ENCODE results near the gene AGO1. TPM values are rescaled to one million over a fixed set of nuclear protein-coding genes. Genes with fewer than 3 reads are reported as not detected.

The AGO1 gene
- total and polyA plus RNA-seq, 2 of the 13 experiments (the other 11 are each of a cell fraction or from before 2014, with no cell fraction given), result 9.2 to 18.6 TPM

DNA sequence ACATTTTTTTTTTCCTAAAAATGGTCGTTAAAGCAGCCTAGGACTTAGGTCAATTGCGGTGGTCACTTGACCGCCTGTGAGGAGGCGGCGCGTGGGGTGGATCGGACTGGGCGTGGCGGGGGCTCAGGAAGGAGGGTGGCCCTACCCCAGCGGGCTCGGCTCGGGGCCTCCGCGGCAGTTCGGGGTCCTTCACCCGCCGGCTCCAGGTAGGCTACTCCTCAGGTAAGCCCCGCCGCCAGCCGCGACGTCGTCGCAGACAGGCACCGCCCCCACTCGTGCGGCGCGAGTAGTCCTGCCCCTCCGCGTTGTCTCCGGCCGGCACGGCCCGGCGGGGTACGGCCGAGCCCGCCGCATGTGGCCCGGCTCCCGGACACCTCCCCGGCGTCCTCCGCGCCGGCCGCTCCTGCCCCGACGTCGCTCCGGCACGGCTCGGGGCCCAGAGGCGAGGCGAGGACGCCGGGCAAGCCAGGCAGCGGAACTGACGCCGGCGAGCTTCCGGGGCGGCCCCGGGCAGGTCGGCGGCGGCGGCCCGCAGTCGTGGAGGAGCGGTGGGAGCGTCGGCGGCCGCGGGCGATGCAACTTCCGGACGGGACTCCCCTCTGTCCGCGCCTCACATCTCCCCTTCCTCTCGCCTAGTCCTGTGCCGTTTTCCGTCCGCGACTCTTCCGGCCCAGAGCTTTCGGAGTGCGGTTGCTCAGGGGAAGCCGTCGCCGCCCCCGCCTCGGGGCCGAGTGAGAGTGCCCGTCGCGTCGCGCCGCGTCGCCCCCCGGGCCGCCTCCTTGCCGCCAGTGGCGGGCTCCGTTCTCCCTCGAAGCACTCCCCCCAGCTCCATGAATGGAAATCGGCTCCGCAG lies 47.8 kb downstream of the AGO1 start, which contains the start of gene AGO3 (continued):
- no peak for TF ChIP-seq ATRX (CRISPR knock-in tag; IDR thresholded peaks at IDR 0.05; ENCODE audit: borderline replicate concordance)
- TF ChIP-seq SNAI1 (CRISPR knock-in tag; IDR thresholded peaks at IDR 0.05; ENCODE audit: borderline replicate concordance), result no peak
- TF ChIP-seq DMAP1 (CRISPR knock-in tag; IDR thresholded peaks at IDR 0.05), result peak; percentile 62; the same call in 1 of the 2 replicates
- TF ChIP-seq ZFYVE20 (CRISPR knock-in tag; IDR thresholded peaks at IDR 0.05; ENCODE audit: borderline replicate concordance, low read depth), result peak; percentile 69; the same call in 1 of the 2 replicates
- peak; percentile 16; the same call in 1 of the 2 replicates for TF ChIP-seq ZNF768 (CRISPR knock-in tag; IDR thresholded peaks at IDR 0.05)
- TF ChIP-seq ZFP62 (CRISPR knock-in tag; IDR thresholded peaks at IDR 0.05), result no peak
- 0 out of 2 replicates have a peak, but pooled peaks have one; percentile 37 for TF ChIP-seq KIAA2018 (CRISPR knock-in tag; IDR thresholded peaks at IDR 0.05; ENCODE audit: borderline replicate concordance)
- no peak for TF ChIP-seq SNRNP70 (IDR thresholded peaks at IDR 0.05; ENCODE audit: low read depth, low read length)
- TF ChIP-seq, protein P1, sequence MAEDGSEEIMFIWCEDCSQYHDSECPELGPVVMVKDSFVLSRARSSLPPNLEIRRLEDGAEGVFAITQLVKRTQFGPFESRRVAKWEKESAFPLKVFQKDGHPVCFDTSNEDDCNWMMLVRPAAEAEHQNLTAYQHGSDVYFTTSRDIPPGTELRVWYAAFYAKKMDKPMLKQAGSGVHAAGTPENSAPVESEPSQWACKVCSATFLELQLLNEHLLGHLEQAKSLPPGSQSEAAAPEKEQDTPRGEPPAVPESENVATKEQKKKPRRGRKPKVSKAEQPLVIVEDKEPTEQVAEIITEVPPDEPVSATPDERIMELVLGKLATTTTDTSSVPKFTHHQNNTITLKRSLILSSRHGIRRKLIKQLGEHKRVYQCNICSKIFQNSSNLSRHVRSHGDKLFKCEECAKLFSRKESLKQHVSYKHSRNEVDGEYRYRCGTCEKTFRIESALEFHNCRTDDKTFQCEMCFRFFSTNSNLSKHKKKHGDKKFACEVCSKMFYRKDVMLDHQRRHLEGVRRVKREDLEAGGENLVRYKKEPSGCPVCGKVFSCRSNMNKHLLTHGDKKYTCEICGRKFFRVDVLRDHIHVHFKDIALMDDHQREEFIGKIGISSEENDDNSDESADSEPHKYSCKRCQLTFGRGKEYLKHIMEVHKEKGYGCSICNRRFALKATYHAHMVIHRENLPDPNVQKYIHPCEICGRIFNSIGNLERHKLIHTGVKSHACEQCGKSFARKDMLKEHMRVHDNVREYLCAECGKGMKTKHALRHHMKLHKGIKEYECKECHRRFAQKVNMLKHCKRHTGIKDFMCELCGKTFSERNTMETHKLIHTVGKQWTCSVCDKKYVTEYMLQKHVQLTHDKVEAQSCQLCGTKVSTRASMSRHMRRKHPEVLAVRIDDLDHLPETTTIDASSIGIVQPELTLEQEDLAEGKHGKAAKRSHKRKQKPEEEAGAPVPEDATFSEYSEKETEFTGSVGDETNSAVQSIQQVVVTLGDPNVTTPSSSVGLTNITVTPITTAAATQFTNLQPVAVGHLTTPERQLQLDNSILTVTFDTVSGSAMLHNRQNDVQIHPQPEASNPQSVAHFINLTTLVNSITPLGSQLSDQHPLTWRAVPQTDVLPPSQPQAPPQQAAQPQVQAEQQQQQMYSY (CRISPR knock-in tag; IDR thresholded peaks at IDR 0.05), result no peak; the same call in 1 of the 2 replicates
- TF ChIP-seq, protein P2, sequence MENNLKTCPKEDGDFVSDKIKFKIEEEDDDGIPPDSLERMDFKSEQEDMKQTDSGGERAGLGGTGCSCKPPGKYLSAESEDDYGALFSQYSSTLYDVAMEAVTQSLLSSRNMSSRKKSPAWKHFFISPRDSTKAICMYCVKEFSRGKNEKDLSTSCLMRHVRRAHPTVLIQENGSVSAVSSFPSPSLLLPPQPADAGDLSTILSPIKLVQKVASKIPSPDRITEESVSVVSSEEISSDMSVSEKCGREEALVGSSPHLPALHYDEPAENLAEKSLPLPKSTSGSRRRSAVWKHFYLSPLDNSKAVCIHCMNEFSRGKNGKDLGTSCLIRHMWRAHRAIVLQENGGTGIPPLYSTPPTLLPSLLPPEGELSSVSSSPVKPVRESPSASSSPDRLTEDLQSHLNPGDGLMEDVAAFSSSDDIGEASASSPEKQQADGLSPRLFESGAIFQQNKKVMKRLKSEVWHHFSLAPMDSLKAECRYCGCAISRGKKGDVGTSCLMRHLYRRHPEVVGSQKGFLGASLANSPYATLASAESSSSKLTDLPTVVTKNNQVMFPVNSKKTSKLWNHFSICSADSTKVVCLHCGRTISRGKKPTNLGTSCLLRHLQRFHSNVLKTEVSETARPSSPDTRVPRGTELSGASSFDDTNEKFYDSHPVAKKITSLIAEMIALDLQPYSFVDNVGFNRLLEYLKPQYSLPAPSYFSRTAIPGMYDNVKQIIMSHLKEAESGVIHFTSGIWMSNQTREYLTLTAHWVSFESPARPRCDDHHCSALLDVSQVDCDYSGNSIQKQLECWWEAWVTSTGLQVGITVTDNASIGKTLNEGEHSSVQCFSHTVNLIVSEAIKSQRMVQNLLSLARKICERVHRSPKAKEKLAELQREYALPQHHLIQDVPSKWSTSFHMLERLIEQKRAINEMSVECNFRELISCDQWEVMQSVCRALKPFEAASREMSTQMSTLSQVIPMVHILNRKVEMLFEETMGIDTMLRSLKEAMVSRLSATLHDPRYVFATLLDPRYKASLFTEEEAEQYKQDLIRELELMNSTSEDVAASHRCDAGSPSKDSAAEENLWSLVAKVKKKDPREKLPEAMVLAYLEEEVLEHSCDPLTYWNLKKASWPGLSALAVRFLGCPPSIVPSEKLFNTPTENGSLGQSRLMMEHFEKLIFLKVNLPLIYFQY (CRISPR knock-in tag; IDR thresholded peaks at IDR 0.05; ENCODE audit: borderline replicate concordance), result no peak
- TF ChIP-seq ZNF674 (CRISPR knock-in tag; IDR thresholded peaks at IDR 0.05; ENCODE audit: low read depth), result no peak; the same call in 1 of the 2 replicates
- peak; percentile 93 for TF ChIP-seq ZFX (CRISPR knock-in tag; IDR thresholded peaks at IDR 0.05; ENCODE audit: low read depth)
